GM23338 (cell line): ENCODE data around the gene TSPAN10. TPM values are rescaled to one million over a fixed set of nuclear protein-coding genes. Genes with fewer than 3 reads are reported as not detected.

Experiments used
- ATAC-seq: fragments of 200-7000 bp; cut with Tn5 transposase; 3 replicates; pipeline ENCODE4 v1.9.1; 2020
- DNase-seq: peaks from one replicate; pipeline ENCODE4 v3.0.0-alpha.2; 2015; ENCODE audit warnings: low spot score
- H2AFZ ChIP-seq: fragments of 200-600 bp; sonication (generic); 2 replicates; pipeline ENCODE4 v1.8.0; 2016; ENCODE audit warnings: antibody characterized with exemption, mild to moderate bottlenecking, moderate library complexity
- H3F3A ChIP-seq: fragments of 200-600 bp; sonication (generic); replicated peaks from 2 replicates; pipeline ENCODE4 v1.8.0; 2017; ENCODE audit warnings: antibody characterized with exemption, mixed run types, low read depth
- H3K27ac ChIP-seq: fragments of 200-600 bp; sonication (generic); 2 replicates; pipeline ENCODE4 v1.6.1; 2016; ENCODE audit warnings: low read depth
- H3K27me3 ChIP-seq: fragments of 200-600 bp; sonication (generic); 2 replicates; pipeline ENCODE4 v1.8.0; 2016; ENCODE audit warnings: mild to moderate bottlenecking, mixed run types, moderate library complexity; ENCODE audit not compliant: insufficient read depth
- H3K36me3 ChIP-seq: fragments of 200-600 bp; sonication (generic); 2 replicates; pipeline ENCODE4 v1.8.0; 2016; ENCODE audit warnings: mild to moderate bottlenecking; ENCODE audit not compliant: insufficient read depth
- H3K4me1 ChIP-seq: fragments of 200-600 bp; sonication (generic); 2 replicates; pipeline ENCODE4 v1.8.0; 2016; ENCODE audit warnings: mild to moderate bottlenecking, moderate library complexity; ENCODE audit not compliant: insufficient read depth
- H3K4me2 ChIP-seq: fragments of 200-600 bp; sonication (generic); 2 replicates; pipeline ENCODE4 v1.7.1; 2017; ENCODE audit warnings: mixed run types
- H3K4me3 ChIP-seq: fragments of 200-600 bp; sonication (generic); 2 replicates; pipeline ENCODE4 v1.6.1; 2016; ENCODE audit warnings: mixed run types
- H3K79me2 ChIP-seq: fragments of 200-600 bp; sonication (generic); replicated peaks from 2 replicates; pipeline ENCODE4 v1.8.0; 2017; ENCODE audit warnings: mild to moderate bottlenecking; ENCODE audit not compliant: insufficient read depth
- H3K9me2 ChIP-seq: fragments of 200-600 bp; sonication (generic); 2 replicates; pipeline ENCODE4 v1.8.0; 2017; ENCODE audit not compliant: insufficient read depth
- H4K20me1 ChIP-seq: fragments of 200-600 bp; sonication (generic); replicated peaks from 2 replicates; pipeline ENCODE4 v1.8.0; 2017; ENCODE audit warnings: mild to moderate bottlenecking; ENCODE audit not compliant: insufficient read depth
- H3K27ac Mint-ChIP-seq: 2 replicates; pipeline ENCODE4 v1.8.0; 2020; ENCODE audit warnings: inconsistent platforms, mild to moderate bottlenecking, moderate library complexity, mixed read lengths
- H3K27me3 Mint-ChIP-seq: 3 replicates; pipeline ENCODE4 v1.8.0; 2022; ENCODE audit warnings: low read depth, mild to moderate bottlenecking, moderate library complexity, mixed read lengths, inconsistent platforms; ENCODE audit not compliant: insufficient read depth, poor library complexity
- H3K36me3 Mint-ChIP-seq: 3 replicates; pipeline ENCODE4 v1.8.0; 2021; ENCODE audit warnings: low read depth, mild to moderate bottlenecking, inconsistent platforms, moderate library complexity, mixed read lengths
- H3K4me1 Mint-ChIP-seq: 3 replicates; pipeline ENCODE4 v1.8.0; 2020; ENCODE audit warnings: mild to moderate bottlenecking, inconsistent platforms, mixed read lengths
- H3K4me3 Mint-ChIP-seq: 3 replicates; pipeline ENCODE4 v1.8.0; 2021; ENCODE audit warnings: moderate library complexity, mild to moderate bottlenecking, inconsistent platforms, mixed read lengths
- H3K9me3 Mint-ChIP-seq: 3 replicates; pipeline ENCODE4 v1.8.0; 2020; ENCODE audit warnings: moderate library complexity, mild to moderate bottlenecking, inconsistent platforms, mixed read lengths
- CTCF ChIP-seq, 2 experiments: fragments of 200-600 bp in 1 of 2; sonication (generic) in 1 of 2; conservative IDR thresholded peaks; 2 replicates each; pipeline versions ENCODE4 v1.5.1 to v1.6.1; 2016 to 2017; ENCODE audit warnings: antibody characterized with exemption in 2 of 2, low read depth in 2 of 2, mild to moderate bottlenecking in 2 of 2, moderate library complexity in 1 of 2
- EZH2 ChIP-seq: fragments of 200-600 bp; sonication (generic); IDR thresholded peaks from one replicate; pipeline ENCODE4 v1.8.0; 2017; ENCODE audit warnings: antibody characterized with exemption, mild to moderate bottlenecking, low read depth; ENCODE audit not compliant: unreplicated experiment
- POLR2AphosphoS5 ChIP-seq: IDR thresholded peaks from 2 replicates; pipeline ENCODE4 v1.6.1; 2016; ENCODE audit warnings: antibody characterized with exemption, low read depth
- STAT1 ChIP-seq: IDR thresholded peaks from one replicate; pipeline ENCODE4 v1.6.1; 2016; ENCODE audit warnings: antibody characterized with exemption; ENCODE audit not compliant: unreplicated experiment
- ZNF331 ChIP-seq: fragments of 250-450 bp; sonication (Bioruptor Pico); IDR thresholded peaks from 2 replicates; pipeline ENCODE4 v1.5.0; 2020; ENCODE audit warnings: low read depth, mild to moderate bottlenecking, moderate library complexity
- ZNF462 ChIP-seq: fragments of 250-450 bp; sonication (Bioruptor Pico); IDR thresholded peaks from 2 replicates; pipeline ENCODE4 v1.5.0; 2020; ENCODE audit warnings: mild to moderate bottlenecking, moderate library complexity
- polyA plus RNA-seq: library from polyadenylated mRNA; unstranded; fragments of >200 nt; fragmentation: Nextera tagmentation; extraction: Ambion mirVana; gene quantifications from 2 replicates; pipeline ENCODE4 v1.2.1, GENCODE V29; 2016
- total RNA-seq: library from RNA; depleted of rRNA; stranded (reverse); fragments of >200 nt; shearing (Covaris generic); gene quantifications from 2 replicates; pipeline ENCODE4 v1.2.3, GENCODE V29; 2014

The TSPAN10 gene
- total and polyA plus RNA-seq, 2 experiments from 2014 or later = 0.66 to 1.2 TPM

- no peaks in the 10 kb centered on the region for H3K27me3 ChIP-seq
- H3K27ac ChIP-seq = no peak overlapping the region
- no peak overlapping the region for H3K4me2 ChIP-seq
- no peak overlapping the region for H3K4me3 ChIP-seq
- Mint-ChIP-seq H3K4me3 (no peak overlapping the region), H3K9me3 (no peaks in the 10 kb centered on the region), H3K27me3 (peaks cover 11% of the 10 kb centered on the region), H3K27ac (no peak overlapping the region), H3K36me3 (peaks cover 52% of the 10 kb centered on the region), H3K4me1 (no peaks in the 10 kb centered on the region; the same call in 2 of the 3 replicates)
- peaks cover 6% of the 10 kb centered on the region for H3K79me2 ChIP-seq
- no peak overlapping the region for H2AFZ ChIP-seq
- H3K9me2 ChIP-seq = no peaks in the 10 kb centered on the region
- TF ChIP-seq EZH2 = no peak
- peak; percentile 39 to 77 for TF ChIP-seq CTCF (conservative IDR thresholded peaks at IDR 0.05; ENCODE audit: low read depth in 2 of 2)
- no peak for TF ChIP-seq ZNF462 (CRISPR knock-in tag)
- TF ChIP-seq STAT1 = no peak
- no peak for TF ChIP-seq ZNF331 (CRISPR knock-in tag)
- TF ChIP-seq POLR2AphosphoS5 = no peak
- no peaks in the 10 kb centered on the region for H3K36me3 ChIP-seq
- H4K20me1 ChIP-seq = peaks cover 4% of the 10 kb centered on the region; the same call in 1 of the 2 replicates
- peaks cover 6% of the 10 kb centered on the region; the same call in 1 of the 2 replicates for H3F3A ChIP-seq
- no peaks in the 10 kb centered on the region for H3K4me1 ChIP-seq
- ATAC-seq = peak; percentile 83
- DNase-seq = peak; percentile 69
Measured at GRCh38 chr17:81693509-81694210, 56.7 kb downstream of the TSPAN10 start.
